ENCODE results near the gene PCGF3.
"Not testable (repeated sequence)": the region's sequence is repeated elsewhere in the genome, so short reads cannot be mapped to it uniquely, and the experiment has no call there.

PCGF3 gene

GRCh38 chr4:705278-706082 is at the start of gene PCGF3:
PCGF3 (plus strand) TSS chr4:705832; CDS start chr4:733681, 27,849 bp downstream.
- DNase-seq = peak; percentile 50

GRCh38 chr4:656436-657337 is 48.9 kb upstream of the PCGF3 start:
- no peak for DNase-seq

- no peak for DNase-seq
Observed at GRCh38 chr4:657338-657833, 48.2 kb upstream of the PCGF3 start.

DNA sequence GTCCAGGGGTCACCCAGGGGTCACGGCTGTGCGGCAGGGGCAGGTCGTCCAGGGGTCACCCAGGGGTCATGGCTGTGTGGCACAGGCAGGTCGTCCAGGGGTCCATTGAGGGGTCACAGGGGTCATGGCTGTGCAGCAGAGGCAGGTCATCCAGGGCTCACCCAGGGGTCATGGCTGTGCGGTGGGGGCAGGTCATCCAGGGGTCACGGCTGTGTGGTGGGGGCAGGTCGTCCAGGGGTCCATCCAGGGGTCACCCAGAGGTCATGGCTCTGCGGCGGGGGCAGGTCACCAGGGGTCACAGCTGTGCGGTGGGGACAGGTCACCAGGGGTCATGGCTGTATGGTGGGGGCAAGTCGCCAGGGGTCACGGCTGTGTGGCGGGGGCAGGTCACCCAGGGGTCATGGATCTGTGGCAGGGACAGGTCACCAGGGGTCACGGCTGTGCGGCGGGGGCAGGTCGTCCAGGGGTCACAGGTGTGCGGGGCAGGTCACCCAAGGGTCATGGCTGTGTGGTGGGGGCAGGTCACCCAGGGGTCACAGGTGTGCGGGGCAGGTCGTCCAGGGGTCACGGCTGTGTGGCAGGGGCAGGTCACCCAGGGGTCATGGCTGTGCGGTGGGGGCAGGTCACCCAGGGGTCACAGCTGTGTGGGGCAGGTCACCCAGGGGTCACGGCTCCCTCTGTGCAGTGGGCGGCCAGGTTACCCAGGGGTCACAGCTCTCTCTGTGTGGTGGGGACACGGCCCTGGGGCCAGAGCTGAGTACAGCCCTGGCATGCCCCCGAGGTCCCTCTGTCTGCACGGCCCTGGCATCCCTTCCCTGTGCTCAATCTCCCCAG is 47.6 kb upstream of the PCGF3 start:
- no peak for DNase-seq

DNA sequence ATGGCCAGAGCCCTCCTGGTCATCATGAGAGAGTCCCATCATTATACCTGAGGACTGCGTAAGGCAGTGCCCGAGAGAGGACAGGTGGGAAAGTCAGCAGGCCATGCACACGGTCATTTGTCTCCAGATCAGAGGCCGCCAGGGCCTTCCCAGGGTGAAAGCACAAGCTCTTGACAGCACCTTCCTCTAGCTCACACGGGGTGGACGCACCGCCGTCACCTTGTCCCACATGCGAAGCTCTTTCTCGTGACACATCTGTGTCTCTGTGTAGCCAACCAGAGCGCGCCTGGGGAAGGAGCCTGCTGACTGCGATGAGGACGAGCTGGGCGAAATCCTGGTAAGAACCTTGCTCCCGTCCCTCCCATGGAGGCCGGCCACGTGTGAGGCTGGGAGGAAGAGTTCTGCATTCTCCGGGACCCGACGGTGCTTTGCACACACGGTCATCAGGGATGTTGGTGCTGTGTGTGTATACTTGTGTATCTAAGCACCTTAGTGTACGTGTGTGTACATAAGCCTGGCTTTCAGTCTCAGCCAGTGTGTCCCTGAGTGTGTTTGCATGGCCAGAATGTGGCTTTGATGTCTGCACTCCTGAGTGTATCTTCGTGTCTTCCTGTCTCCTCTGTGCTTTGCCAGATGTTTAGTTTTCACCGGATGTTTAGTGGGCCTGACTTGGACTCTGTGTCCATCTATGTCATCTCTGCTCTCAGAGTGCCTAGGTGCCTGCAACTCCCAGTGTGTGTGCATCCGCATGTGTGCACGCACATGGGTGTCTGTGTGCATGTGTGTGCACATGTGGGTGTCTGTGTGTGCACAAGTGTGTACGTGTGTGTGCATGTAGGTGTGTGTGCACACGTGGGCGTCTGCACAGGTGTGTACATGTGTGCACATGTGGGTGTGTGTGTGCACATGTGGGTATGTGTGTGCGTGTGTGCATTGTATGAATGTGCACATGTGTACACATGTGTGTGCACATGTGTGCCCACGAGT is 46.7 kb upstream of the PCGF3 start:
- DNase-seq = no peak

GRCh38 chr4:659851-660250 is 45.8 kb upstream of the PCGF3 start:
- no peak for DNase-seq

- no peak for DNase-seq
Observed at GRCh38 chr4:660401-660800, 45.2 kb upstream of the PCGF3 start.

GRCh38 chr4:661231-661630 is 44.4 kb upstream of the PCGF3 start:
- no peak for DNase-seq

GRCh38 chr4:661881-662761 is 43.5 kb upstream of the PCGF3 start:
- no peak for DNase-seq

DNA sequence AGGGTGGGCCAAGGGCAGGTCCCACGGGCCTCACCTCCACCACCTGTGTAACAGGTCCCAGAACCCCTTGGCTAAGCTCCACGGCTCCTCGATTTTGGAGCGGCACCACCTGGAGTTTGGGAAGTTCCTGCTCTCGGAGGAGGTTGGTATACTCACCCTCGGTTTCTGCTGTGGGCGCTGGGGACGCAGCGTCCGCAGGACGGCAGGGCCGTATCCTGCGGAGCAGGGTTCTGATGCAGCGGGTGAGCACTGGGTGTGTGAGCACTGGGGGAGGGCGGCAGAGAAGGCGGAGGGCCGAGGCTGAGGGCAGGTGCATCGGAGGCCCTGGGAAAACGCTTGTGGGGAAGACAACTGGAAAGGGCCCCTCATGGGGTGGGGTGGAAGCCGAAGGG is 42.6 kb upstream of the PCGF3 start:
- no peak for DNase-seq

- no peak for DNase-seq
Observed at GRCh38 chr4:663438-664428, 41.9 kb upstream of the PCGF3 start.

DNA sequence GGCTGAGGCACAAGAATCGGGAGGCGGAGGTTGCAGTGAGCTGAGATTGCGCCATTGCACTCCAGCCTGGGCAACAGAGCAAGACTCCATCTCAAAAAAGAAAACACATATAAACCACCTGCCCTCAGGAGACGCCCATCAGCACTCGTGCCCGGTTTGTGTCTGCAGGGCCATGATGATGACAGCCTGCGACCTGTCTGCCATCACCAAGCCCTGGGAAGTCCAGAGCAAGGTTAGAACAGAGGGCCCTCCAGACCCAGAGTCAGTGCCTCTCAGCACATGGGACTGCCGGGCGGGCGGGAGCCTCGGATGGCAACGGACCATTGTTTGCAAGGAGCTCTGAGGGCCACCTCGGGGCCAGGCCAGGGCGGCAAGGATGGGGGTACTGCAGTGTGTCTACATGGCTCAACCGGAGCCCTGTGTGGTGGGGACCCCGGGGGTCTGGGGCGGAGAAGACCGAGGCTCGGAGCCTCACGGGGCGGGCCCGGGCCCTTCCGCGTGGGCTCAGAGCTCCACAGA is 40.9 kb upstream of the PCGF3 start:
- no peak for DNase-seq

DNA sequence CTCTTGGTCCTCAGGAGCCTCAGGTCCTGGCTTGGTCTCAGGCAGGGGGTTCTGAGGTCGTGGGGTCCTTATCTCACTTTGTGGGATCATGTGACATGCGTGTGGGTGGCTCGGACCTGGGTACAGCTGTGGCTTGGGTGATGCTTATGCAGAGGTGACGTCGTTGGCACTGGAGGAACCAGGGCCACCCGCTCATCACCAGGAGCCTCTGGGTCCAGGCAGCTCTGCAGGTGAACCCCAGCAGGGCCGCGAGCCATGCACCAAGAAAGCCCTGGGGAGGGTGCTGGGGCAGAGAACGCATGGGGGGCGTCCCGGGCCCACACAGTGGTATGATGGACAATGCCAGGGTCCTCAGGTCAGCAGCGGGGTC is 40.3 kb upstream of the PCGF3 start:
- DNase-seq = no peak

- no peak for DNase-seq
Observed at GRCh38 chr4:665751-666435, 39.7 kb upstream of the PCGF3 start.

DNA sequence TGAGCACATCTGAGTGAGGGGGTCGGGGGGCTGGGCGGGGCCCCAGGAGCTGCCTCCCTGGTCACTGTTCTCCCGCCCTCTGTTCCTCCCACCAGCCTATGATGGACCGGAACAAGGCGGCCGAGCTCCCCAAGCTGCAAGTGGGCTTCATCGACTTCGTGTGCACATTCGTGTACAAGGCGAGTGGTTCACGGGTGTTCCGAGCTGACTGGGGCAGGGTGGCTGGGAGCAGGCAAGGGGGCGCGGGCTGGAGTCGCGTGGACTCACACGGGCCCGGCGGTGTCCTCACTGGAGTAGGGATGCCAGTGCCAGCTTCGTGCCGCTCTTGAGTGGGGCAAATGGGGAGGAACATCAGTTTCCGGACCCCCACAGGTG is 39.2 kb upstream of the PCGF3 start:
- no peak for DNase-seq

- DNase-seq = no peak
Observed at GRCh38 chr4:666822-667544, 38.6 kb upstream of the PCGF3 start.

DNA sequence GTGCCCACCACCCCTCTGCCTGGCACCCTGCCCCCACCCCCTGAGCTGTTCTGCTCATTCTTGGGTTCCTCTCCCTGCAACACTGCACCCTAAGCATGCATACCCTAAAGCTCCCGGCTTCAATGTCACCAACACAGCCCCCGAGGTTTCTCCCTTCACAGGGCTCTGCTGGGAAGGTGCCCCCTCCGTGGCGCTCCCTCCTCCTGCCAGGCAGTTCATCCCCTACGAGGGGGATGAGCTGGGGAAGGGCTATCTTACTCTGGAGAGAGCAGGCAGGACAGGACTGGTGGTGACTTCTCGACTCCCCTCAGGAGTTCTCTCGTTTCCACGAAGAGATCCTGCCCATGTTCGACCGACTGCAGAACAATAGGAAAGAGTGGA is 38.1 kb upstream of the PCGF3 start:
- no peak for DNase-seq

DNA sequence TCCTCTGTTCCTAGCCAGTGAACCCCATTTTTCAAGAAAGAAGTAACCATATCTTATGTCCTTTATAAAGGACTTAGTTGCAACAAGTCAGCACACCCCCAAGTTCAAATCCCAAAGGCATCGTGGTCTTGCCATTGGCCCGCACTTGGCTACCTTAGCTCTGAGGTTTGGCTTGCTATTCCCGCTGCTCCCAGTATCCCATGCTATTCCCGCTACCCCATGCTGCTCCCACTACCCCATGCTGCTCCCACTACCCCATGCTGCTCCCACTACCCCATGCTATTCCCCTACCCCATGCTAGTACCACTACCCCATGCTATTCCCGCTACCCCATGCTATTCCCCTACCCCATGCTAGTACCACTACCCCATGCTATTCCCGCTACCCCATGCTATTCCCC is 37.4 kb upstream of the PCGF3 start:
- not testable (repeated sequence) for DNase-seq

Measured in NCI-H1436 treated with DMSO at 0.1 percent for 48 hours (cell line).